GM18873 (cell line): ENCODE measurements around the gene CAMTA1.

Source experiments
- ATAC-seq: cut with Tn5 transposase; IDR thresholded peaks from one replicate; pipeline ENCODE4 v1.9.1; 2021; ENCODE audit warnings: mild to moderate bottlenecking, moderate library complexity, moderate number of reproducible peaks; ENCODE audit not compliant: unreplicated experiment, low FRiP score

The CAMTA1 gene

DNA sequence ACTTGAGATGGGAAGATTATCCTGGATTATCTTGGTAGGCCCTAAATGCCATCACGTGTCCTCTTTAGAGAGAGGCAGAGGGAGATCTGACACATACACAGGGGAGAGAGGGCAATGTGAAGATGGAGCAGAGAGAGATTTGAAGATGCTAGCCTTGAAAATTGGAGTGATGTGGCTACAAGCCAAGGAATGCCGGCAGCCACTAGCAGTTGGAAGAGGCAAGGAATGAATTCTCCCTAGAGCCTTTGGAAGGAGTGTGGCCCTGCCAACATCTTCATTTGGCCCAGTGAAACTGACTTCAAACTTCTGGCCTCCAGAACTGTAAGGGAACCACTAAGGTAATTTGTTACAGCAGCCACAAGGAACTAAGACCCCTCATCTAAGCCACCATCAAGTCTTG is 8.9 kb upstream of the CAMTA1 start:
- ATAC-seq, result no peak

DNA sequence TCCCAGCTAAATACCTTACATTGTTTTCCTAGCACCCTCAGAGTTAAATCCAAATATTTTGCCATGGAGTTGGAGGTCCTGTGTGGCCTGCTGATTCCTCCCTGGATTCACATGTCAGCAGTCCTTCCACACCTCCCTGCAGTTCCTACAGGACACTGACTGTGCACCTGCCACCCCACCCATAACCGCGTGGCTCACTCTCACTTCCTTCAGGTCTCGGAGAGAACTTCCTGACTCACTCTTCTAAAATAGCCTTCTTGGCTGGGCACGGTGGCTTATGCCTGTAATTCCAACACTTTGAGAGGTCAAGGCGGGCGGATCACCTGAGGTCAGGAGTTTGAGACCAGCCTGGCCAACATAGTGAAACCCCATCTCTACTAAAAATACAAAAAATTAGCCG is 8.4 kb upstream of the CAMTA1 start:
- ATAC-seq, result no peak

DNA sequence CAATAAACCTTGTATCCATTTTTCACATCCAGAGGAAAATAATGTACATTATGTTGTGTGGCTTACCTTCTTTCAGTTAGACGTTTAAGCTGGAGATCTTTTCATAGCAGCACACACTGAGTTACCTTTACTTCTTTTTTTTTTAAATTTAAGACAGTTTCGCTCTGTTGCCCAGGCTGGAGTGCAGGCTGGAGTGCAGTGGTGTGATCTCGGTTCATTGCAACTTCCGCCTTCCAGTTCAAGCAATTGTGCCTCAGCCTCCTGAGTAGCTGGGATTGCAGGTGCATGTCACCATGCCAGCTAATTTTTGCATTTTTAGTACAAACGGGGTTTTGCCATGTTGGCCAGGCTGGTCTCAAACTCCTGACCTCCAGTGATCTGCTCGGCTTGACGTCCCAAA is 7.4 kb upstream of the CAMTA1 start:
- ATAC-seq, result no peak

DNA sequence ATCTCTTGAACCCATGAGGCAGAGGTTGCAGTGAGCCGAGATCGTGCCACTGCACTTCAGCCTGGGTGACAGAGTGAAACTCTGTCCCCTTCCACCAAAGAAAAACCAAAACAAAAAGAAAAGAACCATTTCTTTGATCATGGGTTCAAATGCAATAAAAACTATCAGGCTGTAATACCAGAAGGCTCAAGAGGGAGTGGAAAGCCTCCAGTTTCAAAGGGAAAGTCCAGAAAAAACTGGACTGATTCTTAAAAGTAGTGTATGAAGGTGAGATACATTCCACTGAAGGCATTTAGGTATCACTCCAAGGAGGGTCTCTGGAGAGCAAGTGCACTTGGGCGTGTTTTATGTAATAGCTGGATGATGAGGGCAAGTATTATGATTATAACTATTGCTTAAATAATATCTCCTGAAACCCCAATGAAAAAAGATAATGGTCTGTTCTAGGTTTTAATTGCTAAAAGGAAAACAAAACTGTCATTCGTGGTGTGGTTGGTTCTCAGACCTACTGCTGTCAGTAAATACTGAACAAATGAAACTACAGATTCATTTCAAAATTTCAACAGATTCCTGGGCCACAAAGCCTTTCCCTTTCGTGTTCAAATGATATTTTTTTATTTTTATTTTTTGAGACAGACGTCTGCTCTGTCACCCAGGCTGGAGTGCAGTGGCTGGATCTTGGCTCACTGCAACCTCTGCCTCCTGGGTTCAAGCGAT is 6.0 kb upstream of the CAMTA1 start:
- ATAC-seq, result no peak

DNA sequence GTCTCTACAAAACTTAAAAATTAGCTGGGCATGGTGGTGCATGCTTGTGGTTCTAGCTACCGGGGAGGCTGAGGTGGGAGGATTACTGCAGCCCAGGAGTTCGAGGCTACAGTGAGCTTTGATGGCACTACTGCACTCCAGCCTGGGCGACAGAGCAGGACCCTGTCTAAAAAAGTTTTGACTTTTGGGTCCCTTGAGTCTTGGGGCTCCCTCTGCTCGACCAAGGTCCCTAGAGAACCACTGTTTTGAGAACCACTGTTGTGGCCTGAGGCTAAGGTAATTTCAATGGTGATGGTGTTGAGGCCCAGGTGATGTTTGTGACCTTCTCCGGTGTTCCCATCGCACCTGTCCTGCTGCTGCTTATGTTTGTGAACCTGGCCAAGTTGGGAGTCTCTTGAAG is 3.1 kb upstream of the CAMTA1 start:
- ATAC-seq, result no peak

DNA sequence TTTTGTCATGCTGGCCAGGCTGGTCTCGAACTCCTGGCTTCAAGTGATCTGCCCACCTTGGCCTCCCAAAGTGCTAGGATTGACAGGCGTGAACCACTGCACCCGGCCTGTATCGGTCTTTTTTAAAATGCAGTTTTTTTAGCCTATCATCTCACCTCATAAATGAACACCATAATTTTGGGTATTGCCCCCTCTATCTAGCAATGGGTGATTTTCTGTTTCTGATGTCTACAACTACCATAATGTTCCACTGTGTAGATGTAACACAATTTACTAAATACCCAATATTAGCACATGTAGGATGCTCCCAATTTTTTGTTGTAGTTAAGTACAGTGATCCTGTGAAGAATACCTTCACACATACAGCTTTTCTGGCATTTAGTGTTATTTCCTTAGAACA is 2.0 kb upstream of the CAMTA1 start:
- no peak for ATAC-seq

DNA sequence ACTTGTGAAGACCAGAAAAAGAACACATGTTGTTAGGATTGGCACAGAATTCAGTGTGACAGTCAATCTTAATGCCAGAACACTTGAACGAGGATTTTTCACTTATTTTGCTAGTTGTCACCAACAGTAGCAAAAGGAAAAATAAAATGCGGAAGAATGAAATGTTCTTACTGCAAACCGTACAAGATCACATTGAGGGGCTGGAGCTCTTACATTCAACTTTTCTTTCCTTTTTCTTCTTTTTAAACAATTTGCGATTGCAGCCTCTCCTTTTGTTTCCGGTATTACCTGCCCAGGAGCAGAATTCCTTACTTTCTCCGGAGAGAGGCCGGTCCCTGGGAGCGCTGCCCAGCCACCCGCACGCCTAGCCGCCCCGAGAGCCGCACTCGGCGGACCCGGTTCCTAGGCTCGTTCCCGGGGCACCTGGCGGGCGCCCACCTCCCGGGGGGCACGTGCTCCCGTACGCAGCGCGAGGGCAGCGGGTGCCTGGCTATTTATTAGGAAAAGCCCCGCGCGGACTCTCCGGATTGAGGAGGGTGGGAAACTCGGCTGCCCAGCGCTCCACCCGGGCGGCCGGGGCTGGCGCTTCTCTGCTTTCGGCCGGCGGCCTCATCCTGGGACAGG is 1.2 kb upstream of the CAMTA1 start:
- ATAC-seq, result peak; percentile 7

DNA sequence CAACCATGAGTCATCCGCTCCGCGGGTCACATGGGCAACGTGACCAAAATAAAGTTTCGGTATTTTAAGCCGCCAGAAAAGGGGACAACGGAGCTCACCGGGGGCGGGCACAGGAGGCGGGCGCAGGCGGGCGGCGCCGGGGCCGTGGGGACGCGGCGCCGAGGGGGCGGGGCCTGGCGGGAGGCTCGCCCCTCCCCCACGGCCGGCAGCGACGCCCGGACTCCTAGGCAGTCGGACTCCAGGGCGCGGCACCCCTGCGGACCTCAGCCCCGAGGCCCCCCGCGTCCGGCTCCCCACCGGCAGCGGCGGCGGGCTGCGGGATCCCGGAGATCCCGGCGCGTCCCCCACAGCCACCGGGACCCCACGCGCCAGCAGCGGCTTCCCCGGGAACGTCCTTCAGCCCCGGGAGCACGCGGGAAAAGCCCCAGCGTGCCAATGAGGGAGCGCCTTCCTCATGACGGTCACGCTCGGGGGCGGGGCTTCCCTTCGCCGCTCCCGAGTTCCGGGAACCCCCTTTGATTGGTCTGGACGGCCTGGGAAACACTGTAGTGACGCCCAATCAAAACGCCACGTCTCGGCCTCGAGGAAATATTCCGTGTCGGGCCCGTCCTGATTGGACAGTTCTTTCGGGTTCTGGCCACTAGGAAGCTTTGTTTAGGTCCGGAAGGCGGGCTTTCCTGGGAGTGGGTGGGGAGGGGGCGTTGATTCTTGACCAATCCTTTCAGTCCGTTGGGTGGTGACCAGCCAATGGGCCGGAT is 515 bp upstream of the CAMTA1 start:
- ATAC-seq, result peak; percentile 79

DNA sequence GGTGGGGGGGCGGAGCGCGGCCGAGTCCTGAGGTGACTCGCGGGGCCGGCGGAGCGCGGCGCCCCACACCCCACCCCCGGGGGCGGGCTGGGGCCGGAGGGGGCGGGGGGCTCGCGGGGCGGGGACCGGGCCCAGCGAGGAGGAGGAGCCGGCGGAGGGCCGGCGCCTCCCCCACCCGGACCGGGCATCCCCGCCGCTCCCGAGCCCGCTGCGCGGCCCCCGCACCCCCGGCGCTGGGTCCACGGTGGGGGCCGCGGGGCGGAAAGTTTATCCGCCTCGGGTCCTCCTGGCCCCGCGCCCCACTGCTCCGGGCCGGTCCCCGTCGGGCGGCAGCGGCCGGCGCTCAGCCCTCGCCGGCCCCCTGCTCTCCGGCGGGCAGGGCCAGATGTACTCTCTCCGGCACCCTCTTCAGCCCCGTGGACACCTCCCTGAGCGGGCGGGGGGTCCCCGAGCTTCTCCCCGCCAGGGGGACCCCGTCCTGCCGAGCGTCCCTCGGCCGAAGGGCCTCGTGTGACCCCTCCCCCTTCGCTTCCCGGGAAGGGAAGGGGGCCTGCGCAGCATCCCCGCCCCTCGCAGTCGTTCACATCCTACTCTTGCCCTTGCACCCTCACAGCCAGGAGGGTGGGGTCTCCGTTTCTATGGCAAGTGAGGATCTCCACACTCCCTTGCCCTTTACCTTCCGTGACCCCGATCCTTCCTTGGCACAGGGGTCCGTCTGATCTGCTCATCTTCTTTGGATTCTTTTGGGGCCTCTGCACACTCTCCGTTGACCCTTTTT is 663 bp downstream of the CAMTA1 start:
- no peak for ATAC-seq

DNA sequence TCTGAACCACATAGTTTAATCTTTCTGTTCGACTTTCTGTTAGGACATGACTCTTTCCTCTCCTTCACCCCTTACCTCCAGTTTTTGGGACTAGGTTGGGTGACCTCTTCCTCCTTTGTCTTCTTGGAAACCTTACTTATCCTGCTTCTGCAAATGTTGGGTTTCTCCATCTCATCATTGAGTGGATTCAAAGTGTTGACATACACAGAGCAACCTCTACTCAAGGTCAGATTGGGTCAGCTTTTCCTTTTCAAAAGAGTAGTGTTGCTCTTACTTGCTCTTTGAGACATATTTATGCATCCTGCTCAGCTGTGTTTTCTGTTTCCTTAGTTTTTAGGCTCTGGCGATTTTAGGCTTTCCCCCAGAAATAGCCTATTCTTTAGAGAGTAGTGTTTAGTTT is 3.7 kb downstream of the CAMTA1 start:
- no peak for ATAC-seq

DNA sequence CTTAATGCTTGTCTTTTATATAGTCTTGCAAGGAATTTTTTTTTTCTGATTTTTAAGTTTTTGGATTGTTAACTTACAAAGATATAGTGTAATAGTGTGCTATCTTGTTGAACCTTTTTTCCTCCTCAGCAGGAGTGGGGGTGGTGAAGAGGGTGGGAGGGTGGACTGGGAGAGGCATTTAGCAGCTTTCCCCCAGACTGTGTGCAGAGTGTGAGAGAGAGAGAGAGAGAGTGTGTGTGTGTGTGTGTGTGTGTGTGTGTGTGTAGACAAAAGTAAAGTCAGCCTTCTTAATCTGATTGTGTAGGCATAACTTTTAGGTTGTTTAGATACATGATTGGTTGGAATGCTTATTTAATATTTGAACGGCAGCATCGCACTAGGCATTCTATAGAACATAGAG is 4.9 kb downstream of the CAMTA1 start:
- no peak for ATAC-seq

DNA sequence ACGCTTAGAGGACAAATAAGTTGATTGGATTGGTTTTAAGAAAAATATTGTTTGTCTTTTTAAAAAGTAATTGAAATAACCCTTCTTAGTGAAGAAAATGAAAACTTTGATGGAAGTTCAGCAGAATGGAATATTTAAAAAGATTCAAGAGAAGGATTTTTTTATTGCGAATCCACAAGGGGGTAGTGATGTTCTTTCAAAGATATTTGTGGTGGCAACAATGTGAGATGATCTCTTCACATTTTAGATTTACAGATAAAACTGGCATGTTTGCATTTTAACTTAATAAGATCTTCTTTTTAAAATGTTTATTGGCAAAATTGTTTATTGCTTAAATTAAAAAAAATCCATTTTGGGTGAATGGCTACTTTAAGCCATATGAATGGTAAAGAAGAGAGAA is 8.9 kb downstream of the CAMTA1 start:
- no peak for ATAC-seq

DNA sequence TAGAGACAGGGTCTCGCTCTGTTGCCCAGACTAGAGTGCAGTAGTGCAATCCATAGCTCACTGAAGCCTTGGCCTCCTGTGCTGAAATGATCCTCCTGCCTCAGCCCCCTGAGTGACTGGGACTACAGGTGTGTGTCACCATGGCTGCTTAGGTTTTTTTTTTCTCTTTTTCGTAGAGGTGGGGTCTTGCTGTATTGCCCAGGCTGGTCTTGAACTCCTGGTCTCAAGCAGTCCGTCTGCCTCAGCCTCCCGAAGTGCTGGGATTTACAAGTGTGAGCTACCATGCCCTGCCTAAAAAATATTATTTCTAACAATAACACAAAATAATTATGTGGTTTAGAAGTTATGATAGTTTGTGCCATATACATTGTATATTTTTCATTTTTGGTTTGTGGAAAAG is 9.9 kb downstream of the CAMTA1 start:
- no peak for ATAC-seq

DNA sequence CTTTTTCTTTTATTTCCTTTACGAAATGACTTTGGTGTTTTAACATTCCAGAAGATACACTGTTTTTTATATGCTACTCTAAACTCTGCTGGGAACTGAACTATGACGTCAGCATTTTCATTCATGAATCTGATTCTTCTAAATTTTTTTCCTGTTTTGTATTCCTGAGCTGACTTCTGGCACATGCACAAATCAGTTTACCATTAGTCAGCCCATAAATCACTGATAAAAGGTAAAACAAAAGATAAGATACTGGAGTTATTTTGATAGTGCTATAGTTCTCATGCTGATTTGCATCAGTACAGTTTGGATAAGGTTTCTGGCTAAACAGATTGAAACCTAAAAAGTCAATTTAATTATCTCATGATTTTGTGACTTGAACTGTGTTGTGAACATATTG is 10.4 kb downstream of the CAMTA1 start:
- ATAC-seq, result no peak

DNA sequence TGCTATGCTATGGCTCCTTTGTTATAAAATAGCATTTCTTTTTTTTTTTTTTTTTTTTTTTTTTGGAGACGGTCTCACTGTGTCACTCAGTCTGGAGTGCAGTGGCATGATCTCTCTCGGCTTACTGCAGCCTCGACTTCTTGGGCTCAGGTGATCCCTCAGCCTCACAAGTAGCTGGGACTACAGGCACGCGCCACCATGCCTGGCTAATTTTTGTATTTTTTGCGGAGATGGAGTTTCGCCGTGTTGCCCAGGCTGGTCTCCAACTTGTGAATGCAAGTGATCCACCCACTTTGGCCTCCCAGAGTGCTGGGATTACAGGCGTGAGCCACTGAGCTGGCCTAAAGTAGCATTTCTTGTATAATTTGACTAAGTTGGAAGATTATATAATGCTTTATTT is 10.8 kb downstream of the CAMTA1 start:
- ATAC-seq, result no peak

DNA sequence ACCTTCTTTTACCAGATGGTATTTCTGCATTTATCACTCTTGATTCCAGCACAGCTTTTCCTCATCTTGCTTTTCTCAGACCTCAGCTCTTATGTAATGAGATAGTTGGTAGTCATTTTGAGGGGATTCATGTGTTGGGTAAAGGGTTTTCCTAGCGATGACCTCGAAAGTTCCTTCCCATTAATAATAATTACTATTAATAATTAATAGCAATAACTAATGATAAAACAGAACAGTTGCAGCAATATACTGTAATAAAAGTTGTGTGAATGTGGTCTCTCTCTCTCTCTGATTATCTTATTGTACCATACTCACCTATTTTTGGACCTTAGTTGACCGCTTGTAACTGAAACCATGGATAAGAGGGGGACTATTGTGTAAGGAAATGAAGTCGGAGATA is 14.2 kb downstream of the CAMTA1 start:
- no peak for ATAC-seq

DNA sequence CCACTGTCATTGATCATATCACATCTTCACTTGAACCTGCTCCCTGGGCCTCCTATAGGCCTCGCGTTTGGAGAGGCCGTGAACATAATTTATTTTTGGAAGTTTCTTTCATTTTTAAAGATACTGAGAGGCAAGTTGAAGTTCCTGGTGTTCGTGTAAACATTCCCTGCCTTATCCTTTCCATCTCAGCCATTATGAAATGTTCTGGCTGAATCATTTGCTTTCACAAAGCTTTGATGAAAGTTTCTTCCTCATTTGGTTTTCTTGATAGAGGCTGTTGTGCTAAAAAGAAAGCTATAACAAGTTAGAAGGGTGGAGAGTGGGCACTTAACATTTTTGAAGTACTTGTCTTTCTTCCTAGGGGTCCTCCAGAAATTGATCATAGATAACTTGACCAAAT is 15.5 kb downstream of the CAMTA1 start:
- no peak for ATAC-seq

DNA sequence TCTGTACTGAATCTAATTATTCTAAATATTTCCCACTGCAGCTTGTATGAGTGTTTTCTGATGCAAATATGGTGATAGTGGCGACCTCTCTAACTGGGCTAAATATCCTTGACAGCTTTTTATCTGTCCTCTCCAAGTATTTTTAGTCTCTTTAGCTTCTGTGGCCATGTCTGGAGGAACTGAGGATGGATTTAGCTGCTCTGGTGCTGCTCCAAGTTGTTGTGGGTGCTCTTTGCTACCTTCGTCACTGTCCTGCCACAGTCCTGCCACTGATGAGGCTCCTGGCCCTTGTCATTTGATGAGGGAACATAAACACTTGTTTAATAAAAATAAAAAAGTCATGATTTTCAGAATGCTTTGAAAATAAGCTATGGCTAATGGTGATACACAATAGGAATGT is 15.9 kb downstream of the CAMTA1 start:
- no peak for ATAC-seq

DNA sequence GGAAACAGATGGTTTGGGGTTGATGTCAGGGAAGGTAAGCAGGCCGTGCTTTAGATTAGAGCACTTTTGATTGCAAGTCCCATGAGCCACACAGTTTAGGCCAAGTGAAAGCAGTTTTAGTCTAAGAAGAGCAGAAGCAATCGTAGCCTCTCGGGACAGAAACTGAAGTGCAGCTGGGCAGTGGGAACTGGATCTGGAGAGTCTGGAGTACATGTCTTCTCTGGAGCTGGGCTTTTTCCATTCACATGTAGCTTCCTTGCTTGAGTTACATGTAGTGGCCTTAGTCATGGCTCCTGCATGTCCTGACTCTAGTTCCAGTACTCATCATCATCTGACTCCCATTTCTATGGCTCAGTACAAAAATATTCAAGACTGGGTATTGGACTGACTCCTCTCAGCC is 16.7 kb downstream of the CAMTA1 start:
- ATAC-seq, result no peak

DNA sequence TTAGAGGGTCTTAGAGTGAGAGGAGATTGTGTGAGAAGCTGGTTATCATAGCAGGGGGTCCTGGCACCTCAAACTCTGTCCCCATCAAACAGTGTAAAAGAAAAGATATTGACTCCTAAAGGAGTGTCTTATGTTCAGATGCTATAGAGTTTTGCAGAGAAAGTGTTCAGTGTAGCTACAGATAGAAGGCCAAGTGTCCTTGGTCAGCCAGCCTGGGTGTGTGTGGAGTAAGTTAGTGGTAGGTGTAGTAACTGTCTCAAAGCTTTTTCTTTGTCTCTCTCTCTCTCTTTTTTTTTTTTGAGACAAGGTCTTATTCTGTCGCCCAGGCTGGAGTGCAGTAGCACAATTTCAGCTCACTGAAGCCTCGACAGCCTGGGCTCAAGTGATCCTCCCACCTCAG is 17.2 kb downstream of the CAMTA1 start:
- no peak for ATAC-seq

DNA sequence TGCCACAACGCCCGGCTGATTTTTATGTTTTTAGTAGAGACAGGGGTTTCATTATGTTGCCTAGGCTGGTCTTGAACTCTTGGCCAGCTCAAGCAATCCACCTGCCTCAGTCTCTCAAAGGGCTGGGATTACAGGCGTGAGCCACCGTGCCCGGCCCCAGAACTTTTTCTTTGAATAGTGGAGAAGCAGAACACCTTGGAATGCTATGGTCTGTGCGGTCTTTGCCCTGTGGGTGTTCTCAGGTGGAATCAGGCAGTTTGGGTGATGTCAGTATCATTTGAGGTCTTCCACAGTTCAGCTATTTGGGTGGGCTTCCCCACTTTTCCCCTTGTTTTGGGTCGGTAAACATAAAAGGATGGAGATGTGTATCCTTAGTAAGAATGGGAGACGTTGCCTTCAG is 17.6 kb downstream of the CAMTA1 start:
- ATAC-seq, result no peak
